ENCODE data around the gene INPP5A. TPM values are rescaled to one million over a fixed set of nuclear protein-coding genes. Genes with fewer than 3 reads are reported as not detected.
"Not testable (repeated sequence)": the region's sequence is repeated elsewhere in the genome, so short reads cannot be mapped to it uniquely, and the experiment has no call there.

The INPP5A gene
- total and polyA plus RNA-seq, 7 donors: 17.6 to 132 (median 100) TPM

DNA sequence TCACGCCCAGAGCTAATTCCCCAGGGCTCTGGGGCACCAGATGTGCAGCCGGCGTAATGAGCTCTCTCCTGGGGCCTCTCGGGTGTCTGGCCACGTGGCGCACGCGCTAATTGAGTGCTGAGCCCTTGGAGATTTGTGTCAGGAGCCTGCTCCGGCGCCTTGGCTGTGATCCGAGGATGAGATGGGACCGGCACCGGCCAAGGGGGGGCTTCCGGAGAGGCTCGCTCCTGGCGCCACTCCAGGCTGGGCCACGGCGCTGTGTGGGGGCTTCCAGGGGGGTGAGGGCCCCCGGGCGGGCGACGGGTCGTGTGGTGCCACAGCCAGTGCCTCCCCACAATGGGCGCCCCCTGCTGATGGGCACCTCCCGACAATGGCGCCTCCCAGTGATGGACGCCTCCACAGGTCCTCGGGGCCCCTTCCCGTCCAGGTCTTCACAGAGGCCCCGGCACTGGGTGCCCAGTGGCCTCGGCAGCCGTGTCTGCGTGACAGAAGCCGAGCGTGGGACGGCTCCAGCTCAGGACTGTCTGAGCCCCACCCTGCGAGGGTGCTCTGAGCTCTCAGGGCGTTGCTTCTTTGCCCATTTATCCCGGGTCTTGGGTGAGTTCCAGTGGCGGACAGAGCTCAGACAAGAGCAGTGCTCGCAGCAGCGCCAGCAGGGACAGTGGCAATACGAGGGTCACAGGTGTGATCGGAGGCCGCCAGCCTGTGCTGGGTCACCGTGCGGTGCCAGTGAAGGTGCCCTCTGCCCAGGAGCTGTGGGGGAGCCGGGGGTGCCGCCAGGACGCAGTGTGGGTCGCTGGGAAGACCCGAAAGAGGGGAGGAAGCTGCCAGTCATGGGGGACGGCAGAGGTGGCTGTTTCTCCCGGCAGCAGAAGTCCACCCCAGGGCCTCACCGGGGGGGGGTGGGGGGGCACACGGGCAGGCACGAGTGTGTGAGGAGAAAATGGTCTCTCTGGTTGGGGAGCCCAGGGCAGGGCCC lies 256.6 kb downstream of the INPP5A start:
- H3K4me1 ChIP-seq: no peaks in the 10 kb centered on the region
- no peak overlapping the region for H3K27ac ChIP-seq
- intact Hi-C loops (cut with DNase I): no loop called here
- H3K4me3 ChIP-seq: no peak overlapping the region
- no peaks in the 10 kb centered on the region for H3K36me3 ChIP-seq
- peaks cover 4 to 16% (median 8%) of the 10 kb centered on the region in 3 donors for H3K27me3 ChIP-seq
- no peaks in the 10 kb centered on the region for H3K9me3 ChIP-seq
- no peak for DNase-seq
- no peak for TF ChIP-seq POLR2A (IDR thresholded peaks at IDR 0.05)
- 46 to 64% methylated on average over 57 of the region's 57 CpGs for WGBS, 2 donors

DNA sequence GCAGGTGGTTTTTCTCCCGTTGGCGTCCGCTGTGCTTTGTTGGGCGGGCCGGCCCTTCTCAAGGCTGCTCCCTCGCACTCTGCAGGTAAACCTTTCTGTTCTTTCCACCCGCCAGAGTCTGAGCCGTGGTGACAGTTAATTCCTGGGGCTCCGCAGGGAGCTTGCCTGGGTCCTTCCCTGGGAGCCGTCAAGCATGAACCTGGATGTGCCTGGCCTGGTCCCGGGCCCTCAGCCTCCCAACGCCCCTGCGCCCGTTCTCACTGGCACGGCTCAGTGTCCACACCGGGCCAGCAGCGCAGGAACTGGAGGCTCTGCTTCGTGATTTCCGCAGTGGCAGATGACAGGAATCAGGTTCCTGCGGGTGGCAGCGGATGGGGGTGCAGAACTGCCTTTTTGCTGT lies 259.3 kb downstream of the INPP5A start:
- H3K36me3 ChIP-seq: no peaks in the 10 kb centered on the region
- TF ChIP-seq, protein P1, sequence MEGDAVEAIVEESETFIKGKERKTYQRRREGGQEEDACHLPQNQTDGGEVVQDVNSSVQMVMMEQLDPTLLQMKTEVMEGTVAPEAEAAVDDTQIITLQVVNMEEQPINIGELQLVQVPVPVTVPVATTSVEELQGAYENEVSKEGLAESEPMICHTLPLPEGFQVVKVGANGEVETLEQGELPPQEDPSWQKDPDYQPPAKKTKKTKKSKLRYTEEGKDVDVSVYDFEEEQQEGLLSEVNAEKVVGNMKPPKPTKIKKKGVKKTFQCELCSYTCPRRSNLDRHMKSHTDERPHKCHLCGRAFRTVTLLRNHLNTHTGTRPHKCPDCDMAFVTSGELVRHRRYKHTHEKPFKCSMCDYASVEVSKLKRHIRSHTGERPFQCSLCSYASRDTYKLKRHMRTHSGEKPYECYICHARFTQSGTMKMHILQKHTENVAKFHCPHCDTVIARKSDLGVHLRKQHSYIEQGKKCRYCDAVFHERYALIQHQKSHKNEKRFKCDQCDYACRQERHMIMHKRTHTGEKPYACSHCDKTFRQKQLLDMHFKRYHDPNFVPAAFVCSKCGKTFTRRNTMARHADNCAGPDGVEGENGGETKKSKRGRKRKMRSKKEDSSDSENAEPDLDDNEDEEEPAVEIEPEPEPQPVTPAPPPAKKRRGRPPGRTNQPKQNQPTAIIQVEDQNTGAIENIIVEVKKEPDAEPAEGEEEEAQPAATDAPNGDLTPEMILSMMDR (IDR thresholded peaks at IDR 0.05): no peak
- TF ChIP-seq POLR2A (IDR thresholded peaks at IDR 0.05) (no peak), POLR2AphosphoS5 (IDR thresholded peaks at IDR 0.05) (no peak), EP300 (IDR thresholded peaks at IDR 0.05) (no peak)
- H3K4me1 ChIP-seq: no peaks in the 10 kb centered on the region
- H3K4me3 ChIP-seq: no peak overlapping the region
- H3K9me3 ChIP-seq: peaks cover 0 to under 1% (median 0%) of the 10 kb centered on the region in 4 donors
- no peak overlapping the region for H3K27ac ChIP-seq
- intact Hi-C loops (cut with DNase I): no loop called here
- peaks cover 0 to 8% (median 0%) of the 10 kb centered on the region in 3 donors for H3K27me3 ChIP-seq
- no peak for DNase-seq
- 83 to 84% methylated on average over 21 of the region's 21 CpGs for WGBS, 2 donors

DNA sequence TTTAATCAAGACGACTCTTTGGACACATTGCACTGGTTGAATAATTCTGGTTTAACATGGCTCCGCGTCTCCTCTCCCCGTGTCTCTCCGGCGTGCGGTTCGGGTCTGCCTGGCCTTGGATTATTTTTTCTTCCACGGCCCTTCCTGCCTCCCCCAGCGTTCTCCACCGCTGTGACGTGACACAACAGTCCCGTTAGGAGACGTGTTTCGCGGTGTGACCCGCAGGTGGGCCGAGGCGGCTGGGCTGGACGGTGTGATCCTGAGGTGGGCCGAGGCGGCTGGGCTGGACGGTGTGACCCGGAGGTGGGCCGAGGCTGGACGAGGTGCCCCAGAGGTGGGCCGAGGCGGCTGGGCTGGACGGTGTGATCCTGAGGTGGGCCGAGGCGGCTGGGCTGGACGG lies 260.4 kb downstream of the INPP5A start:
- H3K4me3 ChIP-seq; H3K27ac ChIP-seq; DNase-seq; H3K27me3 ChIP-seq; H3K36me3 ChIP-seq; H3K4me1 ChIP-seq; intact Hi-C loops (cut with DNase I); H3K9me3 ChIP-seq: not testable (repeated sequence)
- 90 to 93% methylated on average over 21 to 32 of the region's 32 CpGs for WGBS, 2 donors

DNA sequence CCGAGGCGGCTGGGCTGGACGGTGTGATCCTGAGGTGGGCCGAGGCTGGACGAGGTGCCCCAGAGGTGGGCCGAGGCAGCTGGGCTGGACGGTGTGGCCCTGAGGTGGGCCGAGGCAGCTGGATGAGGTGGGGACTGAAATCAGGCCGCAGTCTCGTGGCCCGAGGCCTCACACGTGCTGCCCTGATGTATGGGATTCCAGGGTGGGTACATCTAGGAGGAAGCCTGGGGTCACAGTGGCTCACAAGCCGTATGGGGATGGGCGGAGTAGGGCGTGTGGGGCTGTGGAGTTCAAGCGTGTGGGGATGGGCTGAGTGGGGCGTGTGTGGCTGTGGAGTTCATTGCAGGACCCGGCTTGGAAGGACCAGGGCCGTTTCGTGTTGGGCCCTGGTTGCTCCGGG lies 260.8 kb downstream of the INPP5A start:
- DNase-seq: no peak
- Histone ChIP-seq H3K36me3 (no peaks in the 10 kb centered on the region), H3K4me1 (no peaks in the 10 kb centered on the region), H3K9me3 (peaks cover 0 to 3% (median 1%) of the 10 kb centered on the region in 4 donors), H3K4me3 (no peak overlapping the region), H3K27me3 (peaks cover 0 to 7% (median 0%) of the 10 kb centered on the region in 3 donors), H3K27ac (no peak overlapping the region)
- 81 to 88% methylated on average over 21 of the region's 21 CpGs for whole genome bisulfite sequencing, 2 donors
- intact Hi-C loops (cut with DNase I): no loop called here
- TF ChIP-seq EP300 (IDR thresholded peaks at IDR 0.05) (no peak), POLR2AphosphoS5 (IDR thresholded peaks at IDR 0.05) (no peak), POLR2A (IDR thresholded peaks at IDR 0.05) (no peak)
- TF ChIP-seq, protein P1 (IDR thresholded peaks at IDR 0.05): no peak

DNA sequence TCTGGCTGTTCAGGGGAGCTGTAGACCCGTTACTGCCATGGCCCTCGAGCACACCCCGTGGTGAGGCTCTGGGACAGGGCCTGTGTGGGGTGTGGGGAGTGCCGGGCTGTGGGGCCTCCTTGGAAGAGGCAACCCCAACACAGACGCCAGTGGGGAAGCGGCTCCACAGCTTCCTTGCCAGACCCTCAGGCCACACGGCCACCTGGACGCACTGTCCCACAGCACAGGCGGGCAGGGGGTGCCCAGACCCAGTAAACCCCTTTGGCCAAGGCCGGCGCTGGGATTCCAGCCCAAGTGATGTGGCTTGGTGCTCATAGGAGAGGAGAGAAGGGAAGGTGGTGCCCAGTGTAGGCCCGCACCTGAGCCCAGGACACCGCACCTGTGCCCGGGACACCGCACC lies 261.3 kb downstream of the INPP5A start:
- WGBS, 2 donors: 86 to 91% methylated on average over 15 of the region's 15 CpGs
- Histone ChIP-seq H3K36me3 (no peaks in the 10 kb centered on the region), H3K4me3 (no peak overlapping the region), H3K27ac (no peak overlapping the region), H3K4me1 (no peaks in the 10 kb centered on the region), H3K9me3 (peaks cover 0 to 3% (median 1%) of the 10 kb centered on the region in 4 donors), H3K27me3 (peaks cover 0 to 2% (median 0%) of the 10 kb centered on the region in 3 donors)
- no peak for TF ChIP-seq POLR2A (IDR thresholded peaks at IDR 0.05)
- TF ChIP-seq, protein P1 (IDR thresholded peaks at IDR 0.05): no peak
- TF ChIP-seq EP300 (IDR thresholded peaks at IDR 0.05): no peak
- intact Hi-C loops (cut with DNase I): no loop called here
- no peak for DNase-seq

Measured in sigmoid colon (tissue), 7 donors.